Stimulated activated naive B cell treated with anti-CD40 and anti-IgM and Interleukin-4, amounts not matched to agents 10 μg/mL and 1 μg/mL and 100 μg/mL, for 72 hours (primary cell): ENCODE results near the gene OR2V2.
"Not testable (repeated sequence)": the region's sequence is repeated elsewhere in the genome, so short reads cannot be mapped to it uniquely, and the experiment has no call there.

Experiments used
- ATAC-seq, 2 donors: fragments of 150-1000 bp; cut with Tn5 transposase; replicated peaks; 2 replicates each; pipeline ENCODE4 v1.10.0; 2021; ENCODE audit warnings: moderate library complexity in 1 of 2
- DNase-seq: peaks from one replicate; pipeline ENCODE4 v3.0.0; 2021
- H3K27ac Mint-ChIP-seq: one replicate; pipeline ENCODE4 v1.8.0; 2022; ENCODE audit warnings: mild to moderate bottlenecking, mixed read lengths
- H3K27me3 Mint-ChIP-seq, 2 donors: one replicate each; pipeline ENCODE4 v1.8.0; 2022; ENCODE audit warnings: mixed read lengths in 2 of 2
- H3K36me3 Mint-ChIP-seq, 2 donors: one replicate each; pipeline ENCODE4 v1.8.0; 2022; ENCODE audit warnings: mixed read lengths in 2 of 2, mild to moderate bottlenecking in 1 of 2
- H3K4me1 Mint-ChIP-seq, 2 donors: one replicate each; pipeline ENCODE4 v1.8.0; 2022; ENCODE audit warnings: mixed read lengths in 2 of 2, mild to moderate bottlenecking in 1 of 2
- H3K4me3 Mint-ChIP-seq, 2 donors: one replicate each; pipeline ENCODE4 v1.8.0; 2022; ENCODE audit warnings: mild to moderate bottlenecking in 2 of 2, mixed read lengths in 2 of 2, moderate library complexity in 1 of 2
- H3K9me3 Mint-ChIP-seq, 2 donors: one replicate each; pipeline ENCODE4 v1.8.0; 2022; ENCODE audit warnings: mixed read lengths in 2 of 2, mild to moderate bottlenecking in 1 of 2

OR2V2 gene

GRCh38 chr5:181163487-181164075 is 16.2 kb downstream of the OR2V2 start:
- Mint-ChIP-seq H3K27me3 (peaks cover 44 to 61% of the 10 kb centered on the region in 2 donors), H3K4me3 (peak overlapping the region; percentile 61 to 70), H3K36me3 (peaks cover 0 to 4% of the 10 kb centered on the region in 2 donors), H3K27ac (peak overlapping the region; percentile 86), H3K4me1 (peaks cover 31 to 44% of the 10 kb centered on the region in 2 donors), H3K9me3 (peaks cover 4 to 10% of the 10 kb centered on the region in 2 donors)
- ATAC-seq, result no peak
- no peak for DNase-seq

- Mint-ChIP-seq H3K27me3 (peaks cover 50 to 68% of the 10 kb centered on the region in 2 donors), H3K27ac (peak overlapping the region; percentile 86), H3K4me1 (peaks cover 32 to 48% of the 10 kb centered on the region in 2 donors), H3K9me3 (peaks cover 6 to 10% of the 10 kb centered on the region in 2 donors), H3K4me3 (peak overlapping the region; percentile 61 to 70), H3K36me3 (peaks cover 2 to 4% of the 10 kb centered on the region in 2 donors)
- DNase-seq (no peak), ATAC-seq (no peak)
These were observed 16.9 kb downstream of the OR2V2 start for GRCh38 chr5:181164076-181164952.

GRCh38 chr5:181166812-181167733 is 19.7 kb downstream of the OR2V2 start:
- Mint-ChIP-seq H3K9me3 (peaks cover 9 to 10% of the 10 kb centered on the region in 2 donors), H3K4me1 (peaks cover 25 to 46% of the 10 kb centered on the region in 2 donors), H3K27me3 (peaks cover 65 to 81% of the 10 kb centered on the region in 2 donors), H3K4me3 (no peak overlapping the region), H3K36me3 (peaks cover 4 to 9% of the 10 kb centered on the region in 2 donors), H3K27ac (no peak overlapping the region)
- ATAC-seq (no peak), DNase-seq (no peak)

GRCh38 chr5:181167814-181168488 is 20.6 kb downstream of the OR2V2 start:
- Mint-ChIP-seq H3K4me1 (peaks cover 26 to 51% of the 10 kb centered on the region in 2 donors), H3K4me3 (no peak overlapping the region), H3K27me3 (peaks cover 60 to 75% of the 10 kb centered on the region in 2 donors), H3K36me3 (peaks cover 5 to 9% of the 10 kb centered on the region in 2 donors), H3K27ac (no peak overlapping the region), H3K9me3 (peaks cover 9 to 10% of the 10 kb centered on the region in 2 donors)
- DNase-seq, result no peak
- no peak for ATAC-seq

GRCh38 chr5:181168595-181169118 is 21.3 kb downstream of the OR2V2 start:
- Mint-ChIP-seq H3K36me3 (peaks cover 10% of the 10 kb centered on the region in 2 donors), H3K9me3 (peaks cover 8 to 9% of the 10 kb centered on the region in 2 donors), H3K4me1 (peaks cover 30 to 52% of the 10 kb centered on the region in 2 donors), H3K4me3 (peak overlapping the region; percentile 30 to 31), H3K27ac (peak overlapping the region; percentile 77), H3K27me3 (peaks cover 64 to 68% of the 10 kb centered on the region in 2 donors)
- ATAC-seq (no peak), DNase-seq (no peak)

- not testable (repeated sequence) for H3K9me3 Mint-ChIP-seq
- ATAC-seq (peak; percentile 29 to 33), DNase-seq (peak; percentile 54)
- H3K36me3 Mint-ChIP-seq, result peaks cover 8 to 10% of the 10 kb centered on the region in 2 donors
- H3K4me1 Mint-ChIP-seq, result peaks cover 29 to 49% of the 10 kb centered on the region in 2 donors
- H3K27ac Mint-ChIP-seq, result peak overlapping the region; percentile 93
- H3K4me3 Mint-ChIP-seq, result peak overlapping the region; percentile 73
- peaks cover 61 to 62% of the 10 kb centered on the region in 2 donors for H3K27me3 Mint-ChIP-seq
These were observed 22.3 kb downstream of the OR2V2 start for GRCh38 chr5:181169459-181170236.

- Mint-ChIP-seq H3K4me1 (peaks cover 29 to 49% of the 10 kb centered on the region in 2 donors), H3K27me3 (peaks cover 58 to 59% of the 10 kb centered on the region in 2 donors), H3K27ac (peak overlapping the region; percentile 93), H3K9me3 (peaks cover 3 to 6% of the 10 kb centered on the region in 2 donors), H3K36me3 (peaks cover 8 to 10% of the 10 kb centered on the region in 2 donors), H3K4me3 (peak overlapping the region; percentile 73)
- DNase-seq (no peak), ATAC-seq (no peak)
These were observed 22.9 kb downstream of the OR2V2 start for GRCh38 chr5:181170237-181170825.

GRCh38 chr5:181170996-181171395 is 23.6 kb downstream of the OR2V2 start:
- peaks cover 27 to 49% of the 10 kb centered on the region in 2 donors for H3K4me1 Mint-ChIP-seq

GRCh38 chr5:181171782-181172181 is 24.4 kb downstream of the OR2V2 start:
- Mint-ChIP-seq H3K4me1 (peaks cover 23 to 45% of the 10 kb centered on the region in 2 donors), H3K27ac (no peak overlapping the region), H3K9me3 (peaks cover 3 to 6% of the 10 kb centered on the region in 2 donors), H3K27me3 (peaks cover 44 to 51% of the 10 kb centered on the region in 2 donors), H3K4me3 (no peak overlapping the region), H3K36me3 (peaks cover 8 to 10% of the 10 kb centered on the region in 2 donors)
- ATAC-seq (no peak), DNase-seq (no peak)

More at GRCh38 chr5:181170996-181171395, 23.6 kb downstream of the OR2V2 start:
- DNase-seq (no peak), ATAC-seq (no peak)
- Mint-ChIP-seq H3K27ac (peak overlapping the region; percentile 93), H3K36me3 (peaks cover 8 to 10% of the 10 kb centered on the region in 2 donors), H3K9me3 (peaks cover 3 to 6% of the 10 kb centered on the region in 2 donors), H3K27me3 (peaks cover 52 to 58% of the 10 kb centered on the region in 2 donors), H3K4me3 (no peak overlapping the region)

GRCh38 chr5:181173027-181173419 is 25.6 kb downstream of the OR2V2 start:
- peaks cover 8 to 10% of the 10 kb centered on the region in 2 donors for H3K36me3 Mint-ChIP-seq
- peaks cover 20 to 38% of the 10 kb centered on the region in 2 donors for H3K4me1 Mint-ChIP-seq
- H3K27ac Mint-ChIP-seq, result peak overlapping the region; percentile 96
- H3K9me3 Mint-ChIP-seq, result peaks cover 0 to 5% of the 10 kb centered on the region in 2 donors
- peaks cover 33 to 44% of the 10 kb centered on the region in 2 donors for H3K27me3 Mint-ChIP-seq
- ATAC-seq (peak; percentile 57 to 64), DNase-seq (no peak)
- H3K4me3 Mint-ChIP-seq, result peak overlapping the region; percentile 82 to 88

GRCh38 chr5:181173420-181174342 is 26.3 kb downstream of the OR2V2 start:
- Mint-ChIP-seq H3K4me3 (peak overlapping the region; percentile 82 to 88), H3K4me1 (peaks cover 19 to 33% of the 10 kb centered on the region in 2 donors), H3K9me3 (peaks cover 0 to 5% of the 10 kb centered on the region in 2 donors), H3K27ac (peak overlapping the region; percentile 96), H3K27me3 (peaks cover 31 to 37% of the 10 kb centered on the region in 2 donors), H3K36me3 (peaks cover 8 to 10% of the 10 kb centered on the region in 2 donors)
- ATAC-seq, result peak; percentile 81 to 89
- DNase-seq, result peak; percentile 61
